K562 (cell line): ENCODE data around the gene MSRB2. TPM values are rescaled to one million over a fixed set of nuclear protein-coding genes. Genes with fewer than 3 reads are reported as not detected.
A peak's percentile ranks its signal among the peaks of the same experiment; 100 is the strongest.

ENCODE experiments used
- ATAC-seq: fragments of 200-7000 bp; cut with Tn5 transposase; 3 replicates; pipeline ENCODE4 v1.9.1; 2020; ENCODE audit warnings: moderate library complexity
- BruUV-seq: library from RNA; stranded (reverse); fragments of 400-500 nt; replicated peaks from 2 replicates; lab custom pipeline; 2021; lab: Mats Ljungman, UMichigan
- CTCF ChIA-PET: fragments of 300-600 bp; formaldehyde crosslinking; extraction: SDS; loops from one replicate; lab custom pipeline; 2021; ENCODE audit warnings: low intra/inter-chr PET ratio; lab: Yijun Ruan, JAX
- POLR2A ChIA-PET: fragments of 300-600, 350-650 bp; sonication (Branson Sonifier 250); formaldehyde crosslinking; extraction: SDS; loops from one replicate; lab custom pipeline; 2021; ENCODE audit warnings: antibody characterized with exemption, inconsistent platforms; lab: Yijun Ruan, JAX
- DNase-seq, 4 experiments: peaks; one replicate each; pipeline versions ENCODE4 v3.0.0 to v3.0.0-alpha.2; 2011 to 2018; ENCODE audit warnings: low spot score in 3 of 4, mixed read lengths in 3 of 4; ENCODE audit errors: extremely low read depth in 1 of 4
- FAIRE-seq: peaks from 2 replicates; lab custom pipeline; 2011; peaks lifted over from hg19 to GRCh38; lab: Jason Lieb, UNC
- H2AFZ ChIP-seq: 2 replicates; pipeline ENCODE4 v1.6.0; 2011; ENCODE audit warnings: low read depth, low read length, control low read depth, inconsistent platforms
- H3K27ac ChIP-seq: fragments of 200-600 bp; 3 replicates; pipeline ENCODE4 v1.8.0; 2011; ENCODE audit warnings: low read depth, mild to moderate bottlenecking, control low read depth, inconsistent platforms, low read length, moderate library complexity, mixed read lengths; ENCODE audit errors: extremely low read depth
- H3K27me3 ChIP-seq, 2 experiments: fragments of 300-600 bp in 1 of 2; 2 replicates in 1 of 2; 3 replicates in 1 of 2; pipeline versions ENCODE4 v1.6.0 to v1.8.0; 2011; ENCODE audit warnings: inconsistent platforms in 2 of 2, low read length in 2 of 2, mild to moderate bottlenecking in 1 of 2, mixed read lengths in 1 of 2, moderate library complexity in 1 of 2; ENCODE audit not compliant: control insufficient read depth in 2 of 2, insufficient read depth in 2 of 2
- H3K36me3 ChIP-seq: fragments of 300-600 bp; 3 replicates; pipeline ENCODE4 v1.8.0; 2011; ENCODE audit warnings: mild to moderate bottlenecking, low read length, inconsistent platforms; ENCODE audit not compliant: control insufficient read depth, insufficient read depth
- H3K4me1 ChIP-seq, 2 experiments: fragments of 200-600 bp in 1 of 2; replicated peaks in 1 of 2; 2 replicates in 1 of 2; 3 replicates in 1 of 2; pipeline versions ENCODE4 v1.5.1 to v1.8.0; 2011; ENCODE audit warnings: inconsistent platforms in 2 of 2, low read length in 2 of 2, mild to moderate bottlenecking in 1 of 2, mixed read lengths in 1 of 2, moderate library complexity in 1 of 2; ENCODE audit not compliant: control insufficient read depth in 2 of 2, insufficient read depth in 2 of 2
- H3K4me2 ChIP-seq: 2 replicates; pipeline ENCODE4 v1.6.1; 2011; ENCODE audit warnings: low read length, control low read depth, inconsistent platforms, mixed read lengths; ENCODE audit not compliant: insufficient read depth
- H3K4me3 ChIP-seq: fragments of 200-600 bp; sonication (generic), shearing (Covaris generic); 2 replicates; pipeline ENCODE4 v1.5.1; 2016; ENCODE audit warnings: control low read depth, inconsistent platforms
- H3K79me2 ChIP-seq: fragments of 200-600 bp; 3 replicates; pipeline ENCODE4 v1.8.0; 2011; ENCODE audit warnings: low read length, inconsistent platforms; ENCODE audit not compliant: control insufficient read depth, insufficient read depth
- H3K9ac ChIP-seq, 2 experiments: 2 replicates each; pipeline versions ENCODE4 v1.6.0 to v1.6.1; 2011; ENCODE audit warnings: low read depth in 2 of 2, low read length in 2 of 2, control low read depth in 1 of 2, inconsistent platforms in 1 of 2, mild to moderate bottlenecking in 1 of 2, mixed read lengths in 1 of 2; ENCODE audit not compliant: insufficient read depth in 1 of 2
- H3K9me1 ChIP-seq: one replicate; pipeline ENCODE4 v1.6.0; 2011; ENCODE audit warnings: inconsistent platforms, mild to moderate bottlenecking, low read length, moderate library complexity; ENCODE audit not compliant: control insufficient read depth, insufficient read depth
- H3K9me3 ChIP-seq: replicated peaks from 2 replicates; pipeline ENCODE4 v1.5.1; 2011; ENCODE audit warnings: low read depth, low read length, inconsistent platforms; ENCODE audit not compliant: control insufficient read depth, insufficient read depth
- H4K20me1 ChIP-seq: replicated peaks from 2 replicates; pipeline ENCODE4 v1.6.1; 2011; ENCODE audit warnings: low read length, inconsistent platforms, mixed read lengths; ENCODE audit not compliant: control insufficient read depth, insufficient read depth
- CHCHD3 ChIP-seq: fragments of 250-450 bp; sonication (Bioruptor Pico); IDR thresholded peaks from 2 replicates; pipeline ENCODE4 v2.1.2; 2022; ENCODE audit warnings: mild to moderate bottlenecking
- E2F4 ChIP-seq: sonication (generic); formaldehyde crosslinking; IDR thresholded peaks from 2 replicates; pipeline ENCODE4 v1.8.0; 2022; ENCODE audit warnings: mild to moderate bottlenecking, low read depth, missing genetic modification reagents
- MEIS2 ChIP-seq: fragments of 450-650 bp; IDR thresholded peaks from 2 replicates; pipeline ENCODE4 v1.6.1; 2014; ENCODE audit warnings: mild to moderate bottlenecking; ENCODE audit not compliant: partially characterized antibody
- MXD1 ChIP-seq: fragments of 250-450 bp; sonication (Bioruptor Pico); IDR thresholded peaks from 2 replicates; pipeline ENCODE4 v1.8.0; 2021; ENCODE audit warnings: borderline replicate concordance, mild to moderate bottlenecking, moderate library complexity; ENCODE audit not compliant: poor library complexity, severe bottlenecking
- PBX2 ChIP-seq, 2 experiments: IDR thresholded peaks in 1 of 2; conservative IDR thresholded peaks in 1 of 2; 2 replicates each; pipeline ENCODE4 v1.6.1; 2016; ENCODE audit warnings: low read depth in 2 of 2, mild to moderate bottlenecking in 1 of 2, missing compliant biosample characterization in 1 of 2, missing genetic modification characterization in 1 of 2, moderate library complexity in 1 of 2
- PKNOX1 ChIP-seq: fragments of 450-650 bp; IDR thresholded peaks from 2 replicates; pipeline ENCODE4 v1.6.1; 2016
- RFX7 ChIP-seq: fragments of 250-450 bp; sonication (Bioruptor Pico); IDR thresholded peaks from 2 replicates; pipeline ENCODE4 v1.5.1; 2021; ENCODE audit warnings: mild to moderate bottlenecking
- TCF7 ChIP-seq: sonication (generic); IDR thresholded peaks from 2 replicates; pipeline ENCODE4 v1.6.1; 2016; ENCODE audit warnings: antibody characterized with exemption, borderline replicate concordance
- TSHZ1 ChIP-seq: fragments of 250-450 bp; sonication (Bioruptor Pico); IDR thresholded peaks from 2 replicates; pipeline ENCODE4 v1.4.0; 2020; ENCODE audit warnings: mild to moderate bottlenecking, moderate library complexity
- ZNF561 ChIP-seq: fragments of 450-650 bp; formaldehyde crosslinking; conservative IDR thresholded peaks from 2 replicates; pipeline ENCODE4 v1.4.0; 2020; ENCODE audit warnings: mild to moderate bottlenecking, moderate library complexity
- WGBS: fragments of 100-300 bp; shearing (Covaris generic); methylation state at CpG from one replicate; pipeline ENCODE4 v1.1.6; 2016; ENCODE audit warnings: low coverage, mixed read lengths; ENCODE audit not compliant: insufficient coverage; ENCODE audit errors: missing lambda C conversion rate; 5-methylcytosine and 5-hydroxymethylcytosine counted together
- in situ Hi-C: fragments of 300-500 bp; cut with MboI; formaldehyde crosslinking; loops from 4 replicates; pipeline ENCODE4 v1.15.0; 2018; ENCODE audit warnings: inconsistent platforms, mixed read lengths
- intact Hi-C: fragments of 100-400 bp; cut with micrococcal nuclease; formaldehyde crosslinking; loops from 2 replicates; pipeline ENCODE4 v1.14.2; 2022
- polyA plus RNA-seq, 8 experiments: library from polyadenylated mRNA; depleted of rRNA in 4 of 8; stranded (reverse) in 5 of 8; unstranded in 3 of 8; fragments of >200 nt; fragmentation: Nextera tagmentation in 2 of 8; fragmentation: Illumina TruSeq in 1 of 8; extraction: Ambion mirVana in 2 of 8; extraction: Trizol in 1 of 8; gene quantifications; 2 replicates each; pipeline versions ENCODE4 v1.2.1 to v1.2.3, GENCODE V29; 2011 to 2014; ENCODE audit warnings: inconsistent platforms in 1 of 8, missing spikeins in 1 of 8
- total RNA-seq, 7 experiments: library from RNA; depleted of rRNA in 6 of 7; stranded (reverse); fragments of >200 nt in 6 of 7; fragmentation: Illumina TruSeq in 2 of 7; extraction: Trizol in 2 of 7; gene quantifications; 2 replicates each; pipeline versions ENCODE4 v1.2.1 to v1.2.3, GENCODE V29; 2011 to 2021; ENCODE audit warnings: low replicate concordance in 1 of 7

The MSRB2 gene
- total and polyA plus RNA-seq, 9 of the 15 experiments (the other 6 are each of a cell fraction or from before 2014, with no cell fraction given): 1.5 to 22.3 (median 5.9) TPM

- TF ChIP-seq E2F4 (CRISPR knock-in tag) (no peak), RFX7 (CRISPR knock-in tag) (no peak)
Measured at GRCh38 chr10:23136462-23136861, 41.1 kb downstream of the MSRB2 start (continued).

- Histone ChIP-seq H3K79me2 (no peaks in the 10 kb centered on the region), H3K9me1 (no peaks in the 10 kb centered on the region), H2AFZ (no peak overlapping the region), H3K9ac (no peak overlapping the region), H3K27me3 (peaks cover 6 to 9% of the 10 kb centered on the region in 2 experiments; a peak in 2 of 5 replicates), H3K9me3 (no peaks in the 10 kb centered on the region), H3K36me3 (no peaks in the 10 kb centered on the region), H4K20me1 (no peaks in the 10 kb centered on the region), H3K4me1 (no peaks in the 10 kb centered on the region), H3K27ac (no peak overlapping the region), H3K4me2 (no peak overlapping the region), H3K4me3 (no peak overlapping the region)
- BruUV-seq: no TSS peak
- 0% methylated on average over 1 of the region's 1 CpG for WGBS
- POLR2A ChIA-PET: no interaction called here
- FAIRE-seq (no peak), ATAC-seq (no peak), DNase-seq (no peak)
- CTCF ChIA-PET: no interaction called here
- in situ Hi-C loops: no loop called here
- intact Hi-C loops: no loop called here
- TF ChIP-seq MXD1 (CRISPR knock-in tag) (no peak), TCF7 (no peak), MEIS2 (peak; percentile 59), TSHZ1 (CRISPR knock-in tag) (no peak), PKNOX1 (peak; percentile 48), CHCHD3 (CRISPR knock-in tag) (no peak), PBX2 (CRISPR knock-in tag; IDR thresholded peaks at IDR 0.05; ENCODE audit: low read depth) (no peak), PBX2 (tag; conservative IDR thresholded peaks at IDR 0.05; ENCODE audit: low read depth) (peak; percentile 34; the same call in 1 of the 2 replicates), ZNF561 (CRISPR knock-in tag) (no peak)
Measured at GRCh38 chr10:23139677-23140076, 44.3 kb downstream of the MSRB2 start.
